ENCODE data around the gene GNAS-AS1.

Gene GNAS-AS1

GRCh38 chr20:58850693-58851174, at the start of gene GNAS-AS1:
GNAS-AS1 (minus strand) TSS chr20:58850902.
- TF ChIP-seq, protein P1, sequence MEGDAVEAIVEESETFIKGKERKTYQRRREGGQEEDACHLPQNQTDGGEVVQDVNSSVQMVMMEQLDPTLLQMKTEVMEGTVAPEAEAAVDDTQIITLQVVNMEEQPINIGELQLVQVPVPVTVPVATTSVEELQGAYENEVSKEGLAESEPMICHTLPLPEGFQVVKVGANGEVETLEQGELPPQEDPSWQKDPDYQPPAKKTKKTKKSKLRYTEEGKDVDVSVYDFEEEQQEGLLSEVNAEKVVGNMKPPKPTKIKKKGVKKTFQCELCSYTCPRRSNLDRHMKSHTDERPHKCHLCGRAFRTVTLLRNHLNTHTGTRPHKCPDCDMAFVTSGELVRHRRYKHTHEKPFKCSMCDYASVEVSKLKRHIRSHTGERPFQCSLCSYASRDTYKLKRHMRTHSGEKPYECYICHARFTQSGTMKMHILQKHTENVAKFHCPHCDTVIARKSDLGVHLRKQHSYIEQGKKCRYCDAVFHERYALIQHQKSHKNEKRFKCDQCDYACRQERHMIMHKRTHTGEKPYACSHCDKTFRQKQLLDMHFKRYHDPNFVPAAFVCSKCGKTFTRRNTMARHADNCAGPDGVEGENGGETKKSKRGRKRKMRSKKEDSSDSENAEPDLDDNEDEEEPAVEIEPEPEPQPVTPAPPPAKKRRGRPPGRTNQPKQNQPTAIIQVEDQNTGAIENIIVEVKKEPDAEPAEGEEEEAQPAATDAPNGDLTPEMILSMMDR (IDR thresholded peaks at IDR 0.05; ENCODE audit: borderline replicate concordance, insufficient read depth, low read depth, low read length): no peak
- H3K4me3 ChIP-seq (ENCODE audit: low read depth, low read length): peak within 1 kb of the TSS; percentile 62

DNA sequence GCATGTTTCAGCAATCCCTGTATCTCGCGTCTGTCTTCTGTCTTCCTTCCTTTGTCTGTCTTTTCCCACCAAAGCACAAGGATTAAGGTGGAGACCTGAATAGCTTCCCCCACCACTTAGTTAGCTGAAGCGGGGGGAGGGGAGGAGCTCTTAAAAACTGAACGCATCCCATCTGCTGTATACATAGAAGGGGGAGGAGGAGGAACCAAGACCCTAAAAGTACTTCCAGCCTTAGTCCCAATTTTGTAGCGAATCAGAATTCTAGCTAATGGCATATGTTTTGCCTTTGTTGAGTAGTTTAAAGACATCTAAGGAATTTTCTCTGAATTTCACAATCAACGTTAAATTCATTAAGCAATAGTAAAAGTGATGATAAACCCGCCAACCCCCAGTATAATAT, 49.7 kb upstream of the GNAS-AS1 start:
- TF ChIP-seq, protein P1 (IDR thresholded peaks at IDR 0.05; ENCODE audit: borderline replicate concordance, insufficient read depth, low read depth, low read length): no peak
- H3K4me3 ChIP-seq (ENCODE audit: low read depth, low read length): no peak overlapping the region

DNA sequence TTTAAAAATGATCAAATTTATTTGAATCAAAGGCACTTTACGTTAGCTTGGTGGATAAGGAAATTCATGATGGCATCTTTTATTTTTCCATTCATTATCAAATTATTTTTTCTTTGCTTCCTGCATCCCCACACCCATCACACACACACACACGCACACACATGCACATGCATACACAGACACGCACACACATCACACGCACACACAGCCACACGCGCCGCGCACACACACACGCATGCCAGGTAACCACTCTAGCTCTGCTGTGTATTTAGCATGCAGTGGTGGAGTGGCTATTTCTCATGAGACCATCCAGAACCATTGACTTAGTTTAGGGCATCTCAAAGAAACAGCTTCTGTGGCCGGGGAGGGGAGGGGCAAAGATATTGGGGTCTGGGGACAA, 48.8 kb upstream of the GNAS-AS1 start:
- TF ChIP-seq, protein P1 (IDR thresholded peaks at IDR 0.05; ENCODE audit: borderline replicate concordance, insufficient read depth, low read depth, low read length): no peak
- no peak overlapping the region for H3K4me3 ChIP-seq (ENCODE audit: low read depth, low read length)

GRCh38 chr20:58898629-58899408, 48.1 kb upstream of the GNAS-AS1 start:
- no peak overlapping the region for H3K4me3 ChIP-seq (ENCODE audit: low read depth, low read length)
- TF ChIP-seq, protein P1 (IDR thresholded peaks at IDR 0.05; ENCODE audit: borderline replicate concordance, insufficient read depth, low read depth, low read length): no peak

GRCh38 chr20:58897488-58897887, 46.8 kb upstream of the GNAS-AS1 start:
- TF ChIP-seq, protein P1 (IDR thresholded peaks at IDR 0.05; ENCODE audit: borderline replicate concordance, insufficient read depth, low read depth, low read length): no peak
- H3K4me3 ChIP-seq (ENCODE audit: low read depth, low read length): no peak overlapping the region

DNA sequence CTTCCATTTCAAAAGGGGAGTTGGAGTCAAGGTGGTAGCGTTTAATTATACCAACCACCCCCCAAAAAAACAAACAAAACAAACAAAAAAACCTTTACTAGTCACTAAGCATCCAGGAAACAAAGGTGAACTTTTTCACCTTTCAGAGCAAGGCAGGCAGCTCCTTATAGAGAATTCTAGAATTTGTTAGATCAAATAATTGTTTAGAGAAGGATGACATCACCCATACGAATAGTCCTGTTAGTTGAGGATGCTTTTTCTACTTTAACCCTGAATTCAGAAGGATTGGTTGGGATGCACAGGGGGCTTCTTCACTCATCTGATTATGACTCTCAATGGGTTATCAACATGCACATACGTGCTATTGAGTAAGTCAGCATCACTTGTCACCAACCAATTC, 46.1 kb upstream of the GNAS-AS1 start:
- TF ChIP-seq, protein P1 (IDR thresholded peaks at IDR 0.05; ENCODE audit: borderline replicate concordance, insufficient read depth, low read depth, low read length): no peak
- no peak overlapping the region for H3K4me3 ChIP-seq (ENCODE audit: low read depth, low read length)

Data from GM12875 (cell line).